Measurements from ENCODE around the gene PPP6R2. TPM values are rescaled to one million over a fixed set of nuclear protein-coding genes. Genes with fewer than 3 reads are reported as not detected.

The PPP6R2 gene
- total RNA-seq, 3 donors from 2014 or later (not counting 1 experiment from before 2014, with no cell fraction given) = 76.0 to 103 (median 78.1) TPM

DNA sequence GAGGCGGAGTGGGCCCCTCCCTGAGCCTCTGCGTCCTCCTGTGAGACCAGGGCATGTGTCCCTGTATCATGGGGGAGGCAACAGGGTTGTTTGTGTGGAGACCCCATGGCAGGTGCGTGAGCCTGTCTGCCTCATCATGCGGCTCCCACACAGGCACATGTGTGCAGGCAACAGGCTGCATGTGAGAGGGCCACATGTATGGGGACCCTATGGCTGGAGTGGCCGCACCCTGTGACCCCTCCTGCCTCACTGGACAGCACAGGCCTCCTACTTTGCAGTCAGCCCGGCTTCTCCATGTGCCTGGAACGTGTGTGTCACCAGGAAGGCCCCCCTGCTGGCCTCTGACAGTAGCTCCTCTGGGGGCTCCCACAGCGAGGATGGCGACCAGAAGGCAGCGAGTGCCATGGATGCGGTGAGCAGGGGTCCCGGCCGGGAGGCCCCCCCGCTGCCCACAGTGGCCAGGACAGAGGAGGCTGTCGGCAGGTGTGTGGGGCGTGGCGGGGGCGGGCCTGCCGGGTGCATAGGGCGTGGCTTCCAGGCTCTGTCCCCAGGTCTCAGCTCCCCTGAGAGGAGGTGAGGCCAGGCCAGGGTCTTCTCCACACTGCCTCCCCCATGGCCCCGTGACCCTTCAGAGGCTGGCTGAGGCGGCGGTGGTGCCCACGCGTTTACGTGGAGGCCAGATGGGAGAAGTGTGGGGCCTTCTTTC is 97.6 kb downstream of the PPP6R2 start:
- Histone ChIP-seq H3K36me3 (ENCODE audit: control insufficient read depth, insufficient read depth, low read length) (peaks cover 43% of the 10 kb centered on the region), H3K27ac (ENCODE audit: low read length) (no peak overlapping the region), H3K4me3 (ENCODE audit: low read length) (no peak overlapping the region), H3K9me3 (ENCODE audit: control insufficient read depth, insufficient read depth, low read length) (no peaks in the 10 kb centered on the region), H3K4me1 (ENCODE audit: control insufficient read depth, insufficient read depth, low read length) (peaks cover 27% of the 10 kb centered on the region), H3K27me3 (ENCODE audit: control insufficient read depth, insufficient read depth, low read length) (no peaks in the 10 kb centered on the region)
- TF ChIP-seq, protein P1, sequence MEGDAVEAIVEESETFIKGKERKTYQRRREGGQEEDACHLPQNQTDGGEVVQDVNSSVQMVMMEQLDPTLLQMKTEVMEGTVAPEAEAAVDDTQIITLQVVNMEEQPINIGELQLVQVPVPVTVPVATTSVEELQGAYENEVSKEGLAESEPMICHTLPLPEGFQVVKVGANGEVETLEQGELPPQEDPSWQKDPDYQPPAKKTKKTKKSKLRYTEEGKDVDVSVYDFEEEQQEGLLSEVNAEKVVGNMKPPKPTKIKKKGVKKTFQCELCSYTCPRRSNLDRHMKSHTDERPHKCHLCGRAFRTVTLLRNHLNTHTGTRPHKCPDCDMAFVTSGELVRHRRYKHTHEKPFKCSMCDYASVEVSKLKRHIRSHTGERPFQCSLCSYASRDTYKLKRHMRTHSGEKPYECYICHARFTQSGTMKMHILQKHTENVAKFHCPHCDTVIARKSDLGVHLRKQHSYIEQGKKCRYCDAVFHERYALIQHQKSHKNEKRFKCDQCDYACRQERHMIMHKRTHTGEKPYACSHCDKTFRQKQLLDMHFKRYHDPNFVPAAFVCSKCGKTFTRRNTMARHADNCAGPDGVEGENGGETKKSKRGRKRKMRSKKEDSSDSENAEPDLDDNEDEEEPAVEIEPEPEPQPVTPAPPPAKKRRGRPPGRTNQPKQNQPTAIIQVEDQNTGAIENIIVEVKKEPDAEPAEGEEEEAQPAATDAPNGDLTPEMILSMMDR (IDR thresholded peaks at IDR 0.05) = no peak
- Mint-ChIP-seq H3K4me3 (no peak overlapping the region), H3K36me3 (no peaks in the 10 kb centered on the region), H3K9me3 (no peaks in the 10 kb centered on the region), H3K4me1 (peaks cover 15 to 31% of the 10 kb centered on the region in 2 donors), H3K27me3 (ENCODE audit: low read depth in 2 of 2) (no peaks in the 10 kb centered on the region), H3K27ac (peak overlapping the region in 1 of 2 donors; percentile 51)
- DNase-seq = no peak
- no peak for ATAC-seq
- WGBS (ENCODE audit: insufficient coverage) = 94% methylated on average over 26 of the region's 26 CpGs
- intact Hi-C loops (cut with micrococcal nuclease) = no loop called here

DNA sequence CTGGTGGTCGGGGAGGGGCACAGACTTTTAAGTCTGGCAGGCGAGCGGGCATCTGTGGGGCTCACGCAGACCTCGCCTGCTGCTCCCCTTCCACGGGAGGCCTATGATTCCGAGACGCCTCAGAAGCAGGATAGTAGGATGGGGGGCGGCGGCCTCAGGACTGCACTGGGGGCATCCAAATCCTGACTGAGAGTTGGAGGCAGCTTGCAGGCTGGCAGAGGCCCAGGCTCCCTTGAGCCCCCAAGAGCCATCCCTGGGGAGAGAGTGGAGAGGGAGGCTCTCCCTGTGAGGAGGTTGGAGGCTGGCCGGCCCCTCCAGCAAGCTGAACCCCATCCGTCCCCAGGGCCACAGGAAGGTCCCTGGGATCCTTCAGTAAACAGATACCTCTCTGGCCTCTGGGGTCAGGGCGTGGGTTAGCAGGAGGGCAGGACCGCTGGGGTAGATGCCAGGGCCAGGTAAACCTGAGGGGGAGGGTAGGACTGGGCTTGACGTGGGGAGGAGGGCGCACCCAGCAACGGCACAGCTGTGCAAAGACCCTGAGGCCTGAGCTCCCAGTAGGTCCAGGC is 98.4 kb downstream of the PPP6R2 start:
- TF ChIP-seq, protein P1 (IDR thresholded peaks at IDR 0.05) = no peak
- no peak overlapping the region for H3K27ac ChIP-seq (ENCODE audit: low read length)
- no peaks in the 10 kb centered on the region for H3K27me3 Mint-ChIP-seq (ENCODE audit: low read depth in 2 of 2)
- intact Hi-C loops (cut with micrococcal nuclease) = no loop called here
- peaks cover 36% of the 10 kb centered on the region for H3K4me1 ChIP-seq (ENCODE audit: control insufficient read depth, insufficient read depth, low read length)
- no peaks in the 10 kb centered on the region for H3K9me3 Mint-ChIP-seq
- ATAC-seq (no peak), DNase-seq (no peak)
- H3K27me3 ChIP-seq (ENCODE audit: control insufficient read depth, insufficient read depth, low read length) = no peaks in the 10 kb centered on the region
- WGBS (ENCODE audit: insufficient coverage) = 88% methylated on average over 17 of the region's 17 CpGs
- H3K27ac Mint-ChIP-seq = peak overlapping the region; percentile 73 to 90
- H3K9me3 ChIP-seq (ENCODE audit: control insufficient read depth, insufficient read depth, low read length) = no peaks in the 10 kb centered on the region
- no peak overlapping the region for H3K4me3 Mint-ChIP-seq
- peaks cover 19 to 35% of the 10 kb centered on the region in 2 donors for H3K4me1 Mint-ChIP-seq
- H3K36me3 Mint-ChIP-seq = no peaks in the 10 kb centered on the region
- H3K36me3 ChIP-seq (ENCODE audit: control insufficient read depth, insufficient read depth, low read length) = peaks cover 46% of the 10 kb centered on the region
- H3K4me3 ChIP-seq (ENCODE audit: low read length) = no peak overlapping the region

DNA sequence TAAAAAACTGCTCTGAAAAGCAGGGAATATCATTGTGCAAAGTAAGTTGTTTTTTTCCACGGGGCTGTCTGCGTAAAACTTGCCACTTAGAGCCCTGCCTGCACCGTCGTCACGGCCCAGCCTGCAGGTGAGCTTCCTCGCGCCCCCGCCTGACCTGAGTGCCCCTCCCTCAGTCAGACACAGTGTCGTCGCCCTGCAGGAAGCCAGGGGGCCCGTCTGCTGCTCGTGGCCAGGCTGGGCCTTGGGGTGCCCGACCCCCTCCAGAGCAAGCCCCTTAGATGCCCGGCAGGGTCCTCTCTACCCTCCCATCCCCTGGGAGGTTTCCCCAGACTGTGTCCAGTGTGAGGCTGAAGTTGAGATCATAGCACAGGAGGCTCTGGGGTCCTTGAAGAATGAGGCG is 100.1 kb downstream of the PPP6R2 start:
- intact Hi-C loops (cut with micrococcal nuclease) = no loop called here
- H3K4me1 ChIP-seq (ENCODE audit: control insufficient read depth, insufficient read depth, low read length) = peaks cover 51% of the 10 kb centered on the region
- no peak for ATAC-seq
- H3K4me3 Mint-ChIP-seq = no peak overlapping the region
- H3K27ac ChIP-seq (ENCODE audit: low read length) = peak overlapping the region; percentile 57
- 61% methylated on average over 14 of the region's 15 CpGs for WGBS (ENCODE audit: insufficient coverage)
- no peak overlapping the region for H3K4me3 ChIP-seq (ENCODE audit: low read length)
- H3K4me1 Mint-ChIP-seq = peaks cover 24 to 41% of the 10 kb centered on the region in 2 donors
- peaks cover 54% of the 10 kb centered on the region for H3K36me3 ChIP-seq (ENCODE audit: control insufficient read depth, insufficient read depth, low read length)
- TF ChIP-seq, protein P1 (IDR thresholded peaks at IDR 0.05) = no peak
- no peaks in the 10 kb centered on the region for H3K27me3 ChIP-seq (ENCODE audit: control insufficient read depth, insufficient read depth, low read length)
- DNase-seq = peak in 1 of 2 donors; percentile 40
- no peaks in the 10 kb centered on the region for H3K9me3 Mint-ChIP-seq
- no peaks in the 10 kb centered on the region for H3K36me3 Mint-ChIP-seq
- no peaks in the 10 kb centered on the region for H3K9me3 ChIP-seq (ENCODE audit: control insufficient read depth, insufficient read depth, low read length)
- H3K27me3 Mint-ChIP-seq (ENCODE audit: low read depth in 2 of 2) = no peaks in the 10 kb centered on the region
- H3K27ac Mint-ChIP-seq = peak overlapping the region; percentile 73 to 90

All from natural killer cell (primary cell).